Left renal cortex interstitium (tissue), 4 donors: ENCODE results near the gene CEP104. TPM values are rescaled to one million over a fixed set of nuclear protein-coding genes. Genes with fewer than 3 reads are reported as not detected.

Source experiments
- DNase-seq, 4 donors: peaks; one replicate each; pipeline ENCODE4 v3.0.0-alpha.2; 2013; ENCODE audit warnings: low read depth in 4 of 4, low spot score in 2 of 4, missing footprints in 1 of 4
- polyA plus RNA-seq, 4 donors: library from polyadenylated mRNA; unstranded; fragments of 120-200 nt; gene quantifications; one replicate each; pipeline ENCODE4 v1.2.1, GENCODE V29; 2013; ENCODE audit not compliant: insufficient read length in 4 of 4

Gene CEP104
- polyA plus RNA-seq, 4 donors: 30.5 to 41.6 (median 37.1) TPM

GRCh38 chr1:3768811-3769390, 88.1 kb downstream of the CEP104 start:
- DNase-seq: no peak

GRCh38 chr1:3767328-3767925, 89.6 kb downstream of the CEP104 start:
- no peak for DNase-seq

DNA sequence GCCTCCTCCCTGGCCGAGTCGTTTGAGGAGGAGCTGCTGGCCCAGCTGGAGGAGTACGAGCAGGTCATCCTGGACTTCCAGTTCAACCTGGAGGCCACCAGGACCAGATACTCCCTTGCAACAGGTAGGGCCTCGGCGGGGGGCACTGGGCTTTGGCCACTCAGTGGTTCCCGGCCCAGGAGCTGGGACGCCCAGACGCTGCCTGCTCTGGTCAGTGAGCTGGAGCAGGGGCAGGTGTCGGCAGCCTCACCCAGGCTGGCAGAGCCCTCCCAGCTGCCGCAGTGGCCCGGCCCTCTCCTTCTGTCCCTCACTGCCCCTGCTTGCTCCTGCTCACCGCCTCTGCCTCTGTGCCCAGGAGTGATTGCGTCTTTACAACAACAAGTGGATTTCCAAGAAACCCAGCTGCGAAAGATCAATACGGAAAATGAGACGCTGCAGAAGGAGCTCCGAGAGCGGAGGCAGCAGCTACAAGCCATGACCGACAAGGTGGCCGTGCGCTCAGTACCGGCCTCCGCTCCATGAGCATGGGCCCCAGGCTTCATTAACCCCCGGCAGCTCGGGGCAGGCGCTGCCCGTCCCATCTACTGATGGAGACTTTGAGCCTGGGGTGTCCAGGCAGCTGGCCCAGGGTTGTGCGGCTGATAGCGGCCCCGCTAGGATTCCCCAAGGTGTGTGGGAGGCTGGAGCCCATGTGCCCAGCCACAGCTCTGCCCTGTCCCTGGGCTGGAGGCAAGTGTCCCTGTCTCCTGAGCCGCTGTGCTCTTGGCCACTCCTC, 93.5 kb downstream of the CEP104 start:
- no peak for DNase-seq

DNA sequence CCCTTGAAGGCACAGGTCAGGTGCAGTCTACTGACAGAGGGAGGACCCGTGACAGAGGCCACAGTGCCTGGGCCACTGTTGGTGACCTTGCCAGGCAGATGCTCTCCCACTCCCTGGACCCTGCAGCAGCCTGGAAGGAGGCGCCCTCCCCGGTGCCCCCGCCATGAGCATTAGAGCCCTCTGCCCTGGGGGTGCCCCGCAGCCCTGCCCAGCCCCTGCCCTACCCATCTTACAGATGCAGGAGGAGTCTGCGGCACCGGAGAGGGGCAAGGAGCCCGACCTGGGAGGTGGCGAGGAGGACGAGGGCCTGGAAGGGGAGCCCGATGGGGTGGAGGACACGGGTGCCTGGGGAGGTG, 94.2 kb downstream of the CEP104 start:
- no peak for DNase-seq

DNA sequence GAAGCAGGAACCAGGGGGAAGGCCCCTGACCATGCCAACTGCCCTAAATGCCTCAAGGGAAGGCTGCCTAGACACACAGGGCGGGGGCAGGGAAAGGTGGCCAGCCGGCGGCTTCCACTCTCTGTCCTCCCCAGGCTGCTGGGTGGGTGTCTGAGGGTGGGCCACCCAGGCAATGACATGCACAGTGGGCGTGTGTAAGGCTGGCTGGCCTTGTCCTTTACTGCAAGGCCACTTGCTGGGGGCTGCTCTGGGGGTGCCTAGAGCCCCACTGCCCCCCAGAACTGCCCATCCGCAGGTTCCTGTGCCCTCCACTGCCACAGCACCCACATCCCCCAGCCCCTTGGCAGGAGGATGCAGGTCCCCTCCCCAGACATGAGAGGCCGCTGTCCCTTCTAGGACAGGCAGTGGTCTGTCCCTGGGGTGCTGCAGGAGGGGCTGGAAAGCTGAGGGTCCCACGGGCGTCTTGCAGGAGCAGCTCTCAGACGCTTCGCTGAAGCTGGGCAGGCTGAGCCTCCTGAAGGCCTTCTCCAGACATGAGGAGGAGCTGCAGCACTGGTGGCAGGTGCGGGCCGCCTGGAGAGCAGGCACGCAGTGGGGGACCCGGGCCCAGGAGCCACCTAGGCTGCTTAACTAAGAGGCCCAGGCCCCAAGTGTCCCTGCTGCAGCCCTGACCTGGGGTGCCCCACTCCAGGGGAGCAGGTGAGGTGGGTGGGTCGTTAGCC, 94.7 kb downstream of the CEP104 start:
- no peak for DNase-seq

Other genes with a start within 250 kb of the CEP104 start
- gene MEGF6, start 245.7 kb downstream of the CEP104 start, polyA plus RNA-seq: 10 to 100 TPM in 3 of 4 donors, 1 to 10 TPM in 1; 6.3 to 19.0 (median 15.1) TPM
- gene TPRG1L, start 232.2 kb downstream of the CEP104 start, polyA plus RNA-seq: 10 to 100 TPM; 40.2 to 47.3 (median 43.5) TPM
- 10 to 100 TPM; 17.4 to 27.7 (median 20.3) TPM for gene WRAP73, start 207.1 kb downstream of the CEP104 start, polyA plus RNA-seq
- gene TP73, start 204.7 kb downstream of the CEP104 start, polyA plus RNA-seq: 1 to 10 TPM in 1 of 4 donors, under 1 TPM in 3; 0.51 to 1.4 (median 0.67) TPM
- gene CCDC27, start 104.8 kb downstream of the CEP104 start, polyA plus RNA-seq: under 1 TPM; 0.11 to 0.38 (median 0.25) TPM
- 10 to 100 TPM; 13.3 to 26.2 (median 16.0) TPM for gene SMIM1, start 84.5 kb downstream of the CEP104 start, polyA plus RNA-seq
- gene LRRC47, start 60.7 kb downstream of the CEP104 start, polyA plus RNA-seq: 10 to 100 TPM; 60.1 to 74.2 (median 70.9) TPM
- 10 to 100 TPM in 2 of 4 donors, 1 to 10 TPM in 2; 5.4 to 11.1 (median 8.2) TPM for gene DFFB, start 265 bp upstream of the CEP104 start, polyA plus RNA-seq
- 10 to 100 TPM; 24.8 to 34.7 (median 31.0) TPM for gene C1orf174, start 43.1 kb upstream of the CEP104 start, polyA plus RNA-seq